HG03280 (cell line): ENCODE measurements around the gene HDAC4.

Experiments used
- ATAC-seq: cut with Tn5 transposase; IDR thresholded peaks from one replicate; pipeline ENCODE4 v1.9.1; 2021; ENCODE audit warnings: mild to moderate bottlenecking, moderate library complexity; ENCODE audit not compliant: unreplicated experiment

Gene HDAC4

DNA sequence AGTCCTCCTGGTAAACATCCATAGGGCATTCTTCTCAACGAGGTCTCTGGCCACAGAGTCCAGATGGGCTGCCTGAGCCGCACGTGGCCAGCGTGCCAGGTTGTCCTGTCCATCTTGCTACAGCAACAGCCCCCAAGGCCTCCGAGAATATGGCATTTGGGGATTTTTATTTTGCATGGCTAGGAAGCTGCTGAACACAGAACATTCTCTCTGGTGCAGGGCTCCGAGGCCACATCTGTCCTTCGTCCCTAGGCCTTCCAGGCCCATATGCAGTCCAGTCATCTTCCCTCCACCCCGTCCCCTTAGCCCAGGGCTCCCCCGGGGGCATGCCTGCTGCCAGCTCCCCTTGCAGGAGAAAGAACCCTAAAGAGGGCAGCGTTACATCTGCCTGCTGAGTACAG, 2.3 kb downstream of the HDAC4 start:
- ATAC-seq = no peak

GRCh38 chr2:239397931-239398471, 2.8 kb downstream of the HDAC4 start:
- ATAC-seq = no peak

DNA sequence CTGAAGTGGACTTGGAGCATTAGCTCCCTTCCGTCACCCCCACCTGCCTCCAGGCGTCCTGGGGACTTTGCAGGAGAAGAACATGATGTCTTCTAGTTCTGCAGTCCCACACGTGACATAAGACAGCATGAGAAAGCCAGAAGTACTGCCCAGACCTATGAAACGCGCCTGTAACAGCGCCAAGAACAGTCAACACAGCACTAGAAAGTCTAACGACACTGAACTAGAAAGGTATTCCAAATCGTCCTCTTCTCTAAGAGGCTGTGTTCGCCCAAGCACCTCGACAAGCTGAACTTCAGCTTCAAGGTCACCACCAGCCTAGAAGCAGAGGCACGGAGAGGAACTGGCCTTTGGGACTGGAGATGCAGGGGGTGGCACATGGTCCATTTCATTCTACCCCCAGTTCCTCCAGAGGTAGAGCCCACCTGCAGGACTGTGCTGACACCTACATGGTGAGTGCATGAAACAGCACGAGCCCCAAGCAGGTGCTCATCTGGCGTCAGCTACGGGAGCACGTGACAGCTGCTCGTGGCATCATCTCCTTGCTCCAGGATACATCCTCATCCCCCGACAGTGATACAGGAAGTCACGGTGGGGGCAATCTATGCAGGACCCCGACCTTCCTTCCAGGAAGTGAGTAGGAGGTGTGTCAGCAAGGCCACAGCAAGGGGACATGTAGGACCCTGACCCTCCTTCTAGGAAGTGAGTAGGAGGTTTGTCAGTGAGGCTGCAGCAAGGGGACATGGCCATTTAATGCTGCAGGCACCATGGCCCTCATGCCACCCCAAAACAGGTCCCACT, 3.7 kb downstream of the HDAC4 start:
- no peak for ATAC-seq

- no peak for ATAC-seq
Measured at GRCh38 chr2:239395524-239395923, 5.3 kb downstream of the HDAC4 start.

DNA sequence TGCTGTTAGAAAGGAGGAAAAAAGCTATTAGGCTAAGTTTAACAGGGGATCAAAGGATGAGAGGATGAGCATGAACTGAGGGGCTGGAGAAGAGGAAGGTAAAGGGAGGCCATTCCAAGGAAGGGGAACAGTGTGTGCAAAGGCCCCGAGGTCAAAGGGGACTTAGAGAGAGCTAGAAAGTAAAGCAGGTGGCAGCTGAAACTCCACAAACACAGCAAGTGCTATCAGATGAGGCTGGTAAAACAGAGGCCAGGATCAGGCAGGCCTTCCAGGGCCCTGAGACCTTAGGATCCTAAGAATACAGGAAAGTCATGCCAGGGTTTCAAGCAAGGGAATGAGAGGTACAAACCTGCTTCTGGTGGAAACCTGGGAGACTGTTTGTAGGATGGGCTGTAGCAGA, 5.8 kb downstream of the HDAC4 start:
- ATAC-seq = no peak

GRCh38 chr2:239394346-239394945, 6.4 kb downstream of the HDAC4 start:
- ATAC-seq = no peak

- ATAC-seq = no peak
Measured at GRCh38 chr2:239393941-239394340, 6.9 kb downstream of the HDAC4 start.

GRCh38 chr2:239393388-239393940, 7.4 kb downstream of the HDAC4 start:
- ATAC-seq = no peak

DNA sequence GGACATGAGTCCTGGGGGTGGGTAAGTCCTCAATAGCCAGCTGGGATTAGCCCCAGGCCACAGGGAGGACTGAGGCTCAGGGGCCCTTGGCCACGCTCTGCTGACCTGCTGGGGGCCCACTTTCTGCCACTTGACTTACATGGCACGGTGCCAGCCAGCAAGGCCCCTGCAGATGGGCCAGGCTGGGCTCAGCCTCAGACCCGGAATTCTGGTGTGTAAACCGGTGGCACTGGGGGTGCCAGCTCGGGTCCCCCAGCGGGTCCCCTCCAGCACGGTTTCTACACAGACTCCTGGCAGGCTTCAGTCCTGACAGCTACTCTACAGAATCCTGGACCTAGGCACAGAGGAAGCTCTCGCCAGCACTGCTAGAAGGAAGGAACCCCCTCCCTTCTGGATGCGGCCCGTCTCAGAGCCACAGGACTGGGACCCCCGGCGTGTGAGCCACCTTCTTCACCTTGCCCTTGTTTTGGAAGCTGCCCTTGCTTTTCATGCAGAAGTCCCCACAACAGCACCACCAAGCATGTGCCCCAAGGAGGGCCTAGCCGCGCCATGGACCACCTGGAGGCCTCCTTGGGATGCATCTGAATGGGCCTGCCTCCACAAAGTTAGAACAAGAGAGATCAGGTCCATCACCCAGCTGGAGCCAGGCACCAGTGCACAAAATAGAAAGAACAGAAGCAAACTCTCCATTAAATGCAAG, 8.0 kb downstream of the HDAC4 start:
- ATAC-seq = no peak

DNA sequence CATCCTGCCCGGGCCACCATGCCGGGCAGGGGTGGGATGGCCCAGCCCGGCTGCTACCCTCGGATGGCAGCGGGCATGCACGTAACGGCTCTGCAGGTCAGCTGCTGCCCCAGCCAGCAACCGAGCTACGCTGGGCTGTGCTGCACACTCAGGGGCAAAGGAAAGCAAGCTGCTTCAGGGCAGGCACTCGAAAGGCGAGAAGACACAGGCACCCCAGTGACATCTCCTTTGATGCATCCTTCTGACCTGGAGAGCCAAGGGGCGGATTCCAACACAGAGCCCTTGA, 8.8 kb downstream of the HDAC4 start:
- ATAC-seq = no peak

DNA sequence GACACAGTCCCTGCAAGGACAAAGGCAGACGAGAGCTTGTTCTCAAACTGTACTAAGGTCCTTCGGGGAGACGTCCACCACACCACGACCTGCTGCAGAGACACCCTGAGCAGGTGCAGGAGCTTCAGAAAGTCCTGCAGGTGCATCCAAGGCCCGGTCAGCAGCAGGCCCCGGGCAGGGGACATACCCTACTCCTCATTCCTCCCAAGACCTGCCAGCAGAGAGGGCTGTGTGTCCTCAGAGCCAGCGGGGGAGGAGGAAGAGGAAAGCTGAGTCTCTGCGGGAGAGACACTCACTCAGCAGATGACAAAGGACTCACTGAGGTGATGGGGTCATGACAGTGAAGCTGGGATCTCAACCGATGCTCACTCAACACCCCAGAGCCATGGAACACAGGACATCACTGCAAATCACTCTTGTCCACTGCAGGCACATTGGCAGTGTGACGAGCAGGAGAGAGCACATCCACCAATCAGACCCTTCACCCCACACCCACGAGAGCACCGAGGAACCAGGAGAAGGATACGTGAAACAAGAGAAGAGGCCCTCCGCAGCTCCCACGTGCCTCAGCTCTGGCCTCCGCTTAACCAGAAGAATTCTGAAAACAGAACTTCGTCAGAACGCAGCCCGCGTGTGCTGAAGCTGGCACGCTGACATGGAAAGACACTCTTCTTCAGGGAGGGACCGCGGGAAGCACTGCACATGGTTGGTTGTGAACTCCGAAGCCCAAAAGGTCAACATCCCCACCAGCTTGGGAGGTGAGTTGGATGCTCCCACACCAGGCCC, 9.3 kb downstream of the HDAC4 start:
- ATAC-seq = no peak

- ATAC-seq = no peak
Measured at GRCh38 chr2:239390546-239391285, 10.1 kb downstream of the HDAC4 start.

DNA sequence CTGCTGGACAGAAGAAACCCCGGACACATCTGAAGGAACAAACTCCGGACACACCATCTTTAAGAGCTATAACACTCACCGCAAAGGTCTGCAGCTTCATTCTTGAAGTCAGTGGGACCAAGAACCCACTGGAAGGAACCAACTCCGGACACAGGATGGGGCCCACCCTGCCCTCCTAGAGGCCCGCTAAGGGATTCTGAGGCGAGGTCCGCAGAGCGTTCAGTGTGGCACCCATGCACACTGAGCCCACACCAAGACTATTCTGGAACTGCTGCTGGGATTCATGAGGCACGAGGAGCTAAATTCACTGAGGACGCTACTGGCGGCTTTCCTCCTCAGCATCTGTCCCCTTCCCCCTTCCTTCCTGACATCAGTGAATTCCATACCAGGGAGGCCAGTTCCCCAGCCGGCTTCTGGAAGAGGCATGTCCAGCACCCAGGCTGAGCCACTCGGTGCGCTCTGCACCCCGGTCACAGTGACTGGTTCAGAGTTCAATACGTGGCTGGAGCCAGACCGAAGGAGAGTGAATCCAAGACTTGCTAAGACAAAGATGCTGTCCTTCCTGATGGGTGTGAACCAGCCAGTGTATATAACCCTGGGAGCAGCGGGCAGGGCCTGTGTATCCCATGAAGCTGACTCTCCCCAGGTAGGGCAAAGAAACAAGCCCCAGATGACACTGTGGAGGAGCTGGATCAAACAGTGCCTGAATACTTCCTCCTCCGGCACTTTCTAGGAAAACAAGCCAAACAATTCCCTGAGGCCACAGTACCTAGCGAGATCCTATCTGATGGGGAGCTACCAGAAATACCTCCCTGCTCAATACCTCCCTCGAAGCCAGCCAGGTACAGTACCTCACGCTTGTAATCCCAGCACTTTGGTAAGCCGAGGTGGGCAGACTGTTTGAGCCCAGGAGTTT, 11.1 kb downstream of the HDAC4 start:
- no peak for ATAC-seq

DNA sequence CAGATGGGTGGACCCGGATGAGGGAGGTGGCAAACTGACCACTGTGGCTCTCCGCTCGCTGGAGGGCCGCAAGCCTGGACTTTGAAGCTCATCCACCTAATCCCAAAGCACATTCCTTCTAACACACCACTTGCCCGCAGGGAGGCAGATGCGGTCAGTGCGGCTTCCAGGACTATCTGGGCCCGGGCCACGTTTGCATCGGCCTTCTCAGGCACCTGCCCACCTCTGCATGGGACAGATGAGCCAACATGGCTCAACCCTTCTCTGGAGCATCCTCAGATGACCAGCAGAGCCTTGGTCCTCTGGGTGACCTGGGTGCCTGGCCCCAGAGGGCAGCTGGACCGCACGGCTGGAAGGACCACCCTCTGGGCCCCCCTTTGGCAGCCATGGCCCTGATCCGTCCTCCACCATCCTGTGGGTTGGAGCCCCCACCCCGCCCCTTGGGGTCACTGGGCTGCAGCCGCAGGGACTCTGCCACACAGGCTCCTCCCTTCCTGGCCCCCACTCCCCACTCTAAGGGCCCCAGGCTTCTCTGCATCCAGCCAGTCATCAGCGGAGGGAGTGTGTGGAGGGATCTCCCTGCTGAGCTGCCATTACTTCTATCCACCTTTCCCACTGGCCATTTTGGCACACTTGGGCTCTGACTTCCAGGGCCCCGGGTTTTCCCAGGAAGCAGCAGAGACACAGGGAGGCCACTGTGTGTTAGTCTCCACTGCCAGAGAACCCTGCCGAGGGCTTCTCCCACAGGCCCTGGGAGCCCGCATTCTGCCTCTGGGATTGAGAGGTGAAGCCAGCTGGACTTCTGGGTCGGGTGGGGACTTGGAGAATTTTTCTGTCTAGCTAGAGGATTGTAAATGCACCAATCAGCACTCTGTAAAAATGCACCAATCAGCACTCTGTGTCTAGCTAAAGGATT, 12.3 kb downstream of the HDAC4 start:
- ATAC-seq = no peak

- no peak for ATAC-seq
Measured at GRCh38 chr2:239387811-239388210, 13.0 kb downstream of the HDAC4 start.

DNA sequence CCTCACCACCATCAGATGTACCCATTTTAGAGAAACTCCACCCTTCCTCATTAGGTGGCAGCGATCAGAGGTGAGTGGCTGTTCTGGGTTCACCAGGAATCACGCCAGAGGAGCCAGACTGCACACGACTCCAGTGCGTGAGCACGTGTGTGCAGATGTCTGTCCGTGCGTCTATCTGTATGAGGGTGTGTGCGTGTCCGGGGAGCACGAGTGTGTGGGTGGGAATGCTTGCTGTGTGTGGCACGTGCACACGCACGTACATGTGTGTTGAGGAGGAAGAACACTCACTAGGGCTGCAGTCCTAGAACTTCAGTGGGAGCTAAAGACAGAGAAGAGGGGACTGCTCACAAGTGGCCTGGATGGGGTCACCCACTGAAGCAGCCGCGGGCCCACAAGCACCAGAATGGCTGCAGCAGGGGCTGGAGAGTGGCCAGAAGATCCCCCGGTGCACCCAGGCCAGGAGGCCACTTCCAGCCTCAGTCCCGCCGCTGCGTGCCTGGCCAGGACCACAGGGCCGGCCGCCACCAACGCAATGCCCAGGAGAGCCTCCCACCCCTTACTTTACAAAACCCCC, 13.9 kb downstream of the HDAC4 start:
- ATAC-seq = no peak

- no peak for ATAC-seq
Measured at GRCh38 chr2:239386001-239386670, 14.7 kb downstream of the HDAC4 start.
